NCI-H2029 treated with DMSO at 0.1 percent for 48 hours (cell line): ENCODE measurements around the gene ARHGAP31.
"Not testable (repeated sequence)": the region's sequence is repeated elsewhere in the genome, so short reads cannot be mapped to it uniquely, and the experiment has no call there.

Experiments used
- DNase-seq: peaks from one replicate; lab custom pipeline; 2025; lab: John Stamatoyannopoulos, UW

Gene ARHGAP31

DNA sequence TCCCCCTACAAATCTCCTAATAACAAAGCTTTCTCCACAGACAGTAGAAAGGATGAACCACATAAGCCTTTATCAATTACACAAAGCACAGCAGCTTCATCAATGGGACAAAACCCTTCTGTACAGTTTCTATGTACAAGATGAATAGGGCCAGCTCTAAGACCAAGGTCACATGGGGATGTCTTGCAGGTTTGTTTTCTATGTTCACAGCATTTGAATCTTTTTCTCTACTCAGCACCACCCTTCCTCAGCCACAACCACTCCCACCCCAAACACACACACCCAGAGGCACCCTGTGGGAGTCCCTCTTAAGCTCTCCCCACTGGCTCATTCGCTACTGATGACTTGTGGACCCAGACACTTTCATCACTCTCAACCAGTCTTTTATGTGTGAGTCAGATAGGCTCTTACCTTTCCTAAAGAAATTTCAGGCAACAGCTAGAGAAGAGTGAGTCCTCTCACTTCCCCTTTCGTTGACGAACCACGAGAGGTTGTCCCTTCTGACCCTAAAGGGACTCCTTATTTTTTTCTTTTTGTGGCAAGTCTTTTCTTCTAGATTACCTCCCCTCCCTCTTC, 57.9 kb downstream of the ARHGAP31 start:
- no peak for DNase-seq

DNA sequence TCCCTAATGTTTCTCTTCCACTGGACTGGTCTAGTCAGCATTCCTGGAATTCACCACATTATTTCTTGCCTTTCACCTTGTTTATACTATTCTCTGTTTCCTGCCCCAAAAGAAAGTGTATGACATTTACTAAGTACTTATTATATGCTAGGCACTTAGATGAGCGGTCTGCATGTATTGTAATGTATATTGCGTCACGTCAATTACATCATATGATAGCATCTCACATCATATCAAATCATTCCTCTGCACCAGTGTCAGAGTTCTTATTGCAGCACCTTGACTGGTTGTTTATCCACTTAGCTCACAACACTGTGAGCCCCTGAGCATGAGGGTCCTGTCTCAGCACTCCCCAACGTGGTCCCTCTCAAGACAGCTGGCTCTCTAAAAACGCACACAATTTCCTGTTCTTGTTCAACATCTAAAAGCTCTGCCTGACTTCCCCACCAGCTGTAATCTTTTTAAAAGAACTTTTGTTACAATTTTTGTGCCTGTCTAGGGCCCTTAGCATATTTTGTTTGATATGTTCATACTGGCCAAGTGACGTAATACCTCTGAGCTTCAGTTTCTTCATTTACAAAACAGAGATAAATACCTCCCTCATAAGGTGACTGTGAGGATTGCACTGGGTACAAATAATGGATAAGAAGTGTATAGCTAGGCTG, 58.8 kb downstream of the ARHGAP31 start:
- DNase-seq: no peak

DNA sequence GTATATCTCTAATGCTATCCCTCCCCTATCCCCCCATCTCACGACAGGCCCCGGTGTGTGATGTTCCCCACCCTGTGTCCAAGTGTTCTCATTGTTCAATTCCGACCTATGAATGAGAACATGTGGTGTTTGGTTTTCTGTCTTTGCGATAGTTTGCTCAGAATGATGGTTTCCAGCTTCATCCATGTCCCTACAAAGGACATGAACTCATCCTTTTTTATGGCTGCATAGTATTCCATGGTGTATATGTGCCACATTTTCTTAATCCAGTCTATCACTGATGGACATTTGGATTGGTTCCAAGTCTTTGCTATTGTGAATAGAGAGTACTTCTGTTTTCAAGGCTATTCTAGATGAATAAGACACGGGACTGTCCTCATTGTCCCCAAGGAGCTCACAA, 61.4 kb downstream of the ARHGAP31 start:
- DNase-seq: not testable (repeated sequence)

DNA sequence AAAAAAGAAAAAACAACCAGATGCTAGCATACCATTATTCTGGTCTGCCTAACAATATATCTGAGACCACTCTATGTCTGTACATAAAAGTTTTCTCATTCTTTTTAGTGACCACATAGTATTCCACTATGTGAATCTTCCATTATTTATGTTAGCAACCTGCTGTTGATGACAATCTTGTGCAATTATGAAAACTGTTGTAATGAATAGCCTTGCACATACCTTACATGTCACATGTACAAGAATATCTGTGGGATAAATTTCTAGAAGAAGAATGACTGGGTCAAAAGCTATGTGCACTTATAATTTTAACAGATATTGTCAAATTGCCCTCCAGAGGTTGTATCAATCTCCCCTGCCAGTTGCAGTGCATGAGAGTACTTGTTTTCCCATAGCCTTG, 62.5 kb downstream of the ARHGAP31 start:
- DNase-seq: no peak

DNA sequence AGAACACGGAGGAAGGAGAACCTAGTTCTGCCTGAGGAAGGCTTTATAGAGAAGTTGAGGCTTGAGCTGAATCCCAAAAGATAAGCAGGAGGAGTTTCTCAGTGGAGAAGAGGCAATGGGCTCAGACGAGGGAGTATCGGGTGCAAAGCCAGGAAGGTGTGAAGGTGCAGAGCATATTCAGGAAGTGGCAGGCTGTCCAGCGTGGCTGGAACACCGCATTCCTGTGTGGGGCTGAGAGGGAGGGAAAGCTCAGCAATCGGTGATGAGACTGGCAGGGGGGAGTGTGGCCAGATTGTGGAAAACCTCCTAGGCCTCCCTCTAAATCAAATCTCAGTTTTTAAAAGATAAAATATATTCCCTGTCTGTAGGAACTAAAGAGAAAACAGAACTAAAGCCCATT, 63.0 kb downstream of the ARHGAP31 start:
- no peak for DNase-seq

DNA sequence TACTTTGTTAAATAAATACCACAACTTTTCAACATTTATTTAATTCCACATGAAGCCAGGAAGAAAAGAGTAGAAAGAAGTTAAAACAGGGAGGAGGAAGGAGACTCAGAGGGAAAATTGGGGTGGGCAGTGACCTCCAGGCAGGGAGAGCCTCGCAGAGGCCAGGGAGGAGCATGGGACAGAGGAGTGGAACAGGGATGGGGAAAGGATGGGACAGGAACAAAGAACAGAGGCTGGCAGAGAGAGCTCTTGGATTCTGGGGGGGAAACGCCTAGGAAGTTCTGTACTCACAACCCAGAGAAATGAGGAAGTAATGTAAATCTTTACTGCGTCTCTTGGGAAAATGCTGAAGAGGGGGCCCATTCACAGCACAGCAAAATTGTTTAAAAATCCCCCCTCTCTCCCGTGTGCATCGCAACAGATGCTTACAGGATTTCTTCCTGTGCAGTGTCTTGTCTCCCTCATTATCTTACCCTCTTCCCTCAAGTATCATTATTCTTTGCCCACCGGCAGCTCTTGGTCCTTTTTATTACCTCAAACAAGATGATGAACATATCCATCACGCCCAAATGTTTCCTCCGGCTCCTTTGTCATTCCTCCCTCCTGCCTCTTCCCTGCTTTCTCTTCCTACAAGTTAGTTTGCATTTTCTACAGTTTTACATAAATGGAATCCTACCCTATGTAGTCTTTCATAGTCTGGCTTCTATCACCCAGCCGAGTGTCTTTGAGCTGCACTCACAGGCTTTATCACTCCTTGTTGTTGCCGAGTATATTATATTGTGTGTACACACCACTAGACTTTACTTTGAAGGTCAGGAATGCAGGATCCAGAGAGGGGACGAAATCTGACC, 65.5 kb downstream of the ARHGAP31 start:
- DNase-seq: no peak

DNA sequence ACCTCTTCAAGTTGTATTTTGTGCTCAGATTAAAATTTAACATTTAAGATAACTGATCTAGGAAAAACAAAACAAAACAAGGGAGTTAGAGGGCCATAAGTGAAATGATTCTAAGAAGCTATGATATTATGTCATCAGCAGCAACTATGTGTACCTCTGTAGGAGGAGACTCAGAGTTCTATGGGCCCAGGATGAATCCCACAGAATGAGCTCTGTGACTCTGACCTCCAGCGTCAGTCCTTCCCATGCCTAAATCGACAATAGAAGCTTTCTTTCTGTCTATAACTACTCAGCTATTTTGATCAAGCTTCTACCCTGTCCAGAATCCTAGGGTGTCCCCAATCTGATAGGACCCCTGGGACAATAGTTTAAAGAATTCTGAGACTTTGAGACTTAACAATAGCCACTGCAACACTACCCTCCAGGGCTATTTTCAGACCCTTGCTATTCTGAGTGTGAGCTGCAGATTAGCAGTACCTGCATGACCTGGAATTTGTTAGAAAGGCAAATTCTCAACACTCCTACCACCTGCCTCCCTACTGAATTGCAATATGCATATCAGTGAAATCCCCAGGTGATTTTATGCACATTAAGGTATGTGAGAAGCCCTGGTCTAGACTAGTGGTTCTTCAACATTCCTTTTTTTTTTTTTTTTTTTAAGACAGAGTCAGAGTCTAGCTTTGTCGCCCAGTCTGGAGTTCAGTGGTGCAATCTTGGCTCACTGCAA, 66.7 kb downstream of the ARHGAP31 start:
- DNase-seq: no peak

DNA sequence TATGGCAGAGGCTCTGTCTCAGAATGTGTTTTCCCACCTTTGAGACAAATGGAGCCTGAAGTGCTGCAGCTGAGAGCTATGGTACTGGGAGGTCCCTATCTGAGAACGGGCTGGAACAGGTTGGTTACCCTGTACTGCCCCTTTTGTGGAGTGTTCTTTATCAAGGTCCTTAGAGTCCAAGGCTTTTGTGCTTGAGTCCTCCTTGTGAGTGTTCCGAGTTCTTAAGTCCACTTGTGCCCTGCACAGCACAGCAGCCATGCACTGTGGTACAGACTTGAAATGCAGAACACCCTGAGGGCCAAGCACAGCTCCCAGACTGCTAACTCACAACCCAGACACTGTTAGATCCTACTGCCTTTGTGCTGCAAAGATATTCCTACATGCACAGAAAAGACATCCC, 67.8 kb downstream of the ARHGAP31 start:
- no peak for DNase-seq

DNA sequence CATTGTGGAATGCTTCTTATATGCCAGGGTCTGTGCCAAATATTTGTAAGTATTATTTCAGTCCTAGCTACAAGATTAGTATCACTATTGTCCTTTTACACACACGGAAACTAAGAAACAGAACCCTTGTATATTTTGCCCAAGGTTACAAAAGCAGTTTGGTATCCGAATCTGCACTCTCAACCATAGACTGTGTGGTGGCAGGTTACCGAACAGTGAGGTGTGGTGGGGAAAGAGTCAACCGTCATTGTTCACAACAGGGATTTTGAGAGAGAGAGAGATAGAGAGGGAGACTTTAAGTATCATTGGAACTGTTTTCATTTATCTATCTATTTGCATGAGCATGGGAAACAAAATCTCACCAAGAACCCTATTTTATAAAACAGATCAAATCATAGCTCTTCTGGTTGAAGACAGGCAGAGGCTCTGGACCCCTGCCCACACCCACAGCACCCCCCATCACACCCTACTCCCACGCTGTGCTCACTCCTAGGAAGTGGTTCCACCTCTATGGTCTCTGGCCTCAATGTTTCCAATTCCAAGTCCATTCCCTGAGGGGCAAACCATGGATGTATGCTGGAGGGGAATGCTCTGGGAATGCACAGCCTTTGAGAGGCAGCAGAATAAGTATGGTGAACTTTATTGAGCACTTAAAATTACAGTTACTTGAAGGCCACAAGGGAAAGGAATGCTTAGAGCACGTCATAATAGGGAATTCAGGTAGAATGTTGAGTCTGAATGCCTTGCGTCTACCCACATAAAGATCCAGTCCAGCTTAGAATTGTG, 69.0 kb downstream of the ARHGAP31 start:
- no peak for DNase-seq

DNA sequence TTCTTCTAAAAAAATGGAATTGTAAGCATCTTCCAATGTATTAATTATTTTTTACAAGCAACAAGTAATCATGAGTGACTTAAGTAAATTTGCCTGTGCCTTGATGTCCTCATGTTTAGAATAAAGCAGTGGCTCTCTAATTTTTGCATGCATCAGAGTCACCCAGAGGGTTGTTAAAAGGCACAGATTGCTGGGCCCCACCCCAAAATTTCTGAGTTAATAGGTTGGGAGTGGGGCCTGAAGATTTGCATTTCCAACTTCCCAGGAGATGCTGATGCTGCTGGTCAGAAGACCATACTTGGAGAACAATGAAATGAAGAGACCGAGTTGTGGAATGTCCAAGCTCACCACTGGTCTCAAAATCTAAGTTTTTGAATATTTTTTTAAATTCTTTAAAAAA, 70.2 kb downstream of the ARHGAP31 start:
- no peak for DNase-seq

DNA sequence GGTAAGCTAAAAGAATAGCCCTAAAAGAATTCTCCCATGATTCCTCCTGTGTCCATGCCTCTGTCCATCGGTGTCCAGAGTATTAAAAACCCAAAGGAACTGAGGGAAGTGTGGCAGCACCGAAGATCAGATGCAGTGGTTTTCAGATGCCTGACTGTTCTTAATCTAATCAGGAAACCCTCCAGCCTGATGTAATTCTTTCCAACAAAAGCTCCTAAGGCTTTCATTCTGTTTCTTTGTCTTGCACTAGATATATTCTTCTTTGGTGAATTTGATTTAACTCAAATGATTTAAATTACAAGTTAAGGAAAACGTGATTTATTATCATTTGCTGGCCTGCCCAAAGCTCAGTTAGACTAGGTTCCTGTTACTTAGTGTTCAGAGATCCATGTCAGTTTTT, 71.2 kb downstream of the ARHGAP31 start:
- DNase-seq: no peak

DNA sequence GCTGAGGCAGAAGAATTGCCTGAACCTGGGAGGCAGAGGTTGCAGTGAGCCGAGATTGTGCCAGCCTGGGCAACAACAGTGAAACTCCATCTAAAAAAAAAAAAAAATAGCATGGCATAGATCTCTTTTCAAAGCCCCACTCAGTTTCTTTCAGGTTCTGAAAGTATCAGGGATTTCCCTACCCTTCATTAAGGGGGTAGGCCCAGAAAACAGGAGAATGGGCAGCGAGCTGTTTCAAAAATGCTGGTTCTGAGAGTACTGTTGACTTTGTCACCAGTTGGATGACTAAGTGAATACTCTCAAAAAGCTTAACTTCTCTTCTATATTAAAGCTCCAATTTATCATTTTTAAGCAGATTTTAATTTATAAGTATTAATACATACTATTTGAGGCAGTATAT, 72.8 kb downstream of the ARHGAP31 start:
- no peak for DNase-seq

DNA sequence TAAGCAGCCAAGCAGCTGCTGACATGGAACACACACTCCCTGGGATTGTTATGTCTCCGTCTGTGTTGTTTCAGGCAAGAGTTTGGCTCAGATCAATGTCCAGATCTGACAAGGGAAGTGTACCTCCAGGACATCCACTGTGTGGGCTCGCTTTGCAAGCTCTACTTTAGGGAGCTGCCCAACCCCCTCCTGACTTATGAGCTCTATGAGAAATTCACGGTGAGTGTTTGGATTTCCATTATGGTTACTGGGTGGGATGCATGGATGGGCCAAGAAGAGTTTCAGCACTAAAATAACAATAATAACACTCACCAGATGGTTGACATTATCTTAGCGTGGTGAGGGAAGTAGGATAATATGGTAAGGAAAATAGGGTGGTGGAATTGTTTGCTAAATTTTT, 74.1 kb downstream of the ARHGAP31 start:
- DNase-seq: no peak

DNA sequence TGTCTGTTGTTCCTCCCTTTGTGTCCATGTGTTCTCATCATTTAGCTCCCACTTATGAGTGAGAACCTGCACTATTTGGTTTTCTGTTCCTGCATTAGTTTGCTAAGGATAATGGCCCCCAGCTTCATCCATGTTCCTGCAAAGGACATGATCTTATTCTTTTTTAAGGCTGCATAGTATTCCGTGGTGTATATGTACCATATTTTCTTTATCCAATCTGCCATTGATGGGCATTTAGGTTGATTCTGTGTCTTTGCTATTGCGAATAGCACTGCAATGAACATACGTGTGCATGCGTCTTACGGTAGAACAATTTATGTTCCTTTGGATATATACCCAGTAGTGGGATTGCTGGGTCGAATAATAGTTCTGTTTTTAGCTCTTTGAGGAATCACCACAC, 77.6 kb downstream of the ARHGAP31 start:
- not testable (repeated sequence) for DNase-seq

DNA sequence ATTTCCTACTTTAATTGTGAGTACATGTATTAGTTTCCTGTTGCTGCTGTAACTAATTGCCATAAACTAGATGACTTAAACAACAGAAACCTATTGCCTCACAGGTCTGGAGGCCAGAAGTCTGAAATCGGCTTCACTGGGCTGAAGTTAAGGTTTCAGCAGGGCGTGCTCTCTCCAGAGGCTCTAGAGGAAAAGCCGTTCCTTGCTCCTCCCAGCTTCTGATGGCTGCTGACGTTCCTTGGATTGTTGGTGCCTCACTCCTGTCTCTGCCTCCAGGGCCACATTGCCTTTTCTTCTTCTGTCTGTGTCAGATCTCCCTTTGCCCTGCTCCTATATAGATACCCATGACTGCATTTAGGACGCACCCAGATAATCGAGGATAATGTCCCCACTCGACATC, 80.9 kb downstream of the ARHGAP31 start:
- no peak for DNase-seq

DNA sequence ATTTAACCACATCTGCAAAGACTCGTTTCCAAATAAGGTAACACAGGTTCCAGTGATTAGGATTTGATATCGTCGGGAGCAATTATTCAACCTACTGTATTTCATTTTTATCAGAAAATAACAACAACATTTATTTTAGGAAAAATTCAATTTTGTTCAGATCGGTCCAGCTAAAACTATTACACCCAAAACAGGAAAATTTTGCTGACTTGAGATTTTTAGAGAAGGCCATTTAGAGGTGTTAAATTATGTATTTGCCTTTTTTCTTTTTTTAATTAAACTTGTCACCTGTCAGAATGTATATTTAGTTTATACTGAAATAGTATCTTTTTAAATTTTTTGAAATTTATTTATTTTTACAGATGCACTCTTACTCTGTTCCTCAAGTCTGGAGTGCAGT, 81.3 kb downstream of the ARHGAP31 start:
- DNase-seq: no peak

DNA sequence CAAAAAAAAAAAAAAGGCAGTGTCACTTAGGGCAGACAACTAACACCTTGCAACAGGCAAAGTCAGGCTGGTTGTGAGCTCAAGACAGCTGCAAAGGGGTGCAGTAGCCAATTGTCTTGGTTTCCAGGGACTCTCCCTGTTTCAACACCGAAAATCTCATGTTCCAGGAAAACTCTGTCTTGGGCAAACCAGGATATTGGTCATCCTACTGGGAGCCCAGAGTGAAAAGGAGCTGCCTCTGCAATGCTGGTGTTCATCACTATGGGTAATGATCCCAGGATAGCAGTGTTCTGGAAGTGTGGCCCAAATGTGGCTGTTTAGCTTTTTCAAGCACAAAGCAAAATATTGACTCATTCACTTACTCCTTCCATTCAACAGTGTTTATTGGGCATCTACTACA, 82.6 kb downstream of the ARHGAP31 start:
- DNase-seq: no peak

DNA sequence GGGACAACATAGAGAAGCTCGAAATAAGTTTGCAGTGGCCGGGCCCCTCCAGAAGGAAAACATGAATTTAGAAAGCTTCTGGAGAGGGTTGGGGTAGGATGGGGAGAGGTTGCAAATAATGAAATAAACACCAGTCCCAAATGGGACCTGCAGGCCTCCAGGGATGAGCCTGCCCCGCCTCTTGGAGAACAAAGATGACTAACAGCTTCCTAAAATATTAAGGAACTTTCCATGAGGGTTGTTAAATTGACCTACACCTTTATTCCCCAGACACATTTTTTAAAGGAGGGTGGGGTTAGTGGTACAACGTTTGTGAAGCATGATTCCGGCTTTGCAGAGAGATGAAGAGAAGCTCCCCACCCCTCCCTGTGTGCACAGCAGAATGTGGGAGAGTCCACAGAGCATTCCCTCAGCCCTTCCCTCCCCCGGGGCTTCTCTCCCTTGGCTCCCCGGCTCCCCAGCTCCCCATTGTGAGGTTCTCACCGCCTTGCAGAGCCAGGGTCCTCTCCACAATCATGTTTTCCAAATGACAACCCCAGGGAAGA, 84.1 kb downstream of the ARHGAP31 start:
- DNase-seq: no peak

DNA sequence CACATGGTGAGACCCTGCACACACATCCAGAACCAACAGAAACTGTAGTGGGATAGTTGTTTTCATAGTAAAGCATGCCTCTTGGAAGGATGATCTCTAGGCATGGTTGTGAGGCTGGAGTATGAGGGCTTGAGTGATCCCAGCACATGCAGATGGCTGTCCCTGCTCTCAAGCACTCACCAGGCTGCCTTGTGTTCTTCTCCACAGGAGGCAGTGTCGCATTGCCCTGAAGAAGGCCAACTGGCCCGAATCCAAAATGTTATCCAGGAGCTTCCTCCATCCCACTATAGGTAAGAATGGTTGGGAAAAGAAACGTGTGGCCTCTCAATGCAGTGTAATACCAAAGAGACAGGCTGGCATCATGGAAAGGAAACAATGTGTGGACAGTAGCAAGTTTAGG, 86.5 kb downstream of the ARHGAP31 start:
- peak; percentile 54 for DNase-seq

DNA sequence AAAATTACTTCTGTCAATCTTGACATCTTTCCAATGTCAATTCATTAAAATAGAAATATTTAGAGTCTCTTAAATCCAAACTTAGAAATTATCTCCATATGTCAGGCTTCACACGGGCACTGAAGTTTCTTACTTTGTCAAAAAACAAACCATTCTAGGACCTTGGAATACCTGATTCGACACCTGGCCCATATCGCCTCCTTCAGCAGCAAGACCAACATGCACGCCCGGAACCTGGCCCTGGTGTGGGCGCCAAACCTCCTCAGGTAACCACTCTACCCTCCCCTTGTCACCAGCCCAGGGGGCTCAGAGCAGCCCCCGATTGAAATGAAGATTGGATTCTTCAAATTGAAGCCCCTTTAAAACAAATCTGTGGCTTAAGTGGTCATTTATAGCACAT, 88.0 kb downstream of the ARHGAP31 start:
- no peak for DNase-seq

DNA sequence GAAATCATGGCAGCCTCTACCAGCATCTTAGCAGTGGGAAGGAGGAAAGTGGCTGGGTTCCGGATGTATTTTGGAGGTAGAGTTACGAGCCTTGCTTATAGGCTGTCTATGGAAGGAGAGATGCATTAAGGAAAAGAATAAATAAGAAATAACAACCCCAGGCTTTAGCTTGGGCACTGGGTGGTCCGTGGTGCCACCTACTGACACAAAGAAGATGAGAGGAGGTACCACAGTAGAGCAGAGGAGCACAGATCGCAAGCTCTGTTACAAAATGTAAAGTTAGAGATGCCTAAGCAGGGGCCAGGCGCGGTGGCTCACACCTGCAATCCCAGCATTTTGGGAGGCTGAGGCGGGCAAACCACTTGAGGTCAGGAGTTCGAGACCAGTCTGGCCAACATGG, 94.4 kb downstream of the ARHGAP31 start:
- DNase-seq: no peak

DNA sequence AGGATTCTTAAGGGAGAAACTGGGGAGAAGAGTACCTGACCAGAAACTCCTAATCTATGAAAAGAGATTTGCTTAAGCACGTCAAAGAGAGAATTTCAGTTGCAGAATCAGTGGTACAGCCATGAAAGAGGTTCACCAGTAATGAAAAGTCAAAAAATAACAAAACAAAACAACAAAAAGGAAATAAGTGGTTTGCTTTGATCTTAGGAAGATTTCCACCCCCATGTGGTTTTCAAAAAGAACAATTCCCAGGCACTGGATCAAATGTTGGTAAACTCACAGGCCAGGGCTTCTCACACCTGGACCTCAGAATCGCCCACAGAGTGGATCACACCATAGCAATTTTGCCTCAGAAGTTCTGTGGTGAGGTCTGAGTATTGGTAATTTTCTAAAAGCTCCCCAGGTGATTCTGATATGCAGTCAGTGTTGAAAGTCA, 101.8 kb downstream of the ARHGAP31 start:
- no peak for DNase-seq
